HepG2 (cell line): Measurements from ENCODE around the gene SHC1. TPM values are rescaled to one million over a fixed set of nuclear protein-coding genes. Genes with fewer than 3 reads are reported as not detected.

Source experiments
- ASH2L ChIP-seq: fragments of 300-600, 200-600 bp; sonication (generic); IDR thresholded peaks from 2 replicates; pipeline ENCODE4 v1.7.0; 2017; ENCODE audit warnings: low read depth, mild to moderate bottlenecking, moderate library complexity, mixed read lengths, low read length; ENCODE audit not compliant: insufficient read length
- CEBPG ChIP-seq: IDR thresholded peaks from 2 replicates; pipeline ENCODE4 v1.6.1; 2016
- CHCHD3 ChIP-seq: sonication (generic); formaldehyde crosslinking; IDR thresholded peaks from 2 replicates; pipeline ENCODE4 v1.8.0; 2022; ENCODE audit warnings: mild to moderate bottlenecking, missing genetic modification reagents, moderate library complexity
- GTF2F1 ChIP-seq: fragments of 150-350 bp; IDR thresholded peaks from 2 replicates; pipeline ENCODE4 v1.6.1; 2014; ENCODE audit warnings: low read length
- HIVEP1 ChIP-seq: sonication (generic); formaldehyde crosslinking; IDR thresholded peaks from 2 replicates; pipeline ENCODE4 v1.4.0; 2020; ENCODE audit warnings: mild to moderate bottlenecking, missing genetic modification reagents
- IKZF1 ChIP-seq: fragments of 450-650 bp; IDR thresholded peaks from 2 replicates; pipeline ENCODE4 v1.7.1; 2016
- MAFG ChIP-seq: sonication (generic); formaldehyde crosslinking; IDR thresholded peaks from 2 replicates; pipeline ENCODE4 v1.5.1; 2020; ENCODE audit warnings: mild to moderate bottlenecking, missing genetic modification reagents
- MTF2 ChIP-seq: sonication (generic); formaldehyde crosslinking; IDR thresholded peaks from 2 replicates; pipeline ENCODE4 v1.5.0; 2020; ENCODE audit warnings: missing genetic modification reagents, borderline replicate concordance
- SYNCRIP ChIP-seq: fragments of 200-400 bp; formaldehyde crosslinking; IDR thresholded peaks from 2 replicates; pipeline ENCODE4 v1.6.1; 2018; ENCODE audit warnings: mild to moderate bottlenecking, low read depth, low read length; ENCODE audit not compliant: insufficient read depth
- ZFX ChIP-seq: sonication (generic); formaldehyde crosslinking; IDR thresholded peaks from 2 replicates; pipeline ENCODE4 v1.4.0; 2020; ENCODE audit warnings: mild to moderate bottlenecking, low read depth, missing genetic modification reagents, moderate library complexity
- ZKSCAN1 ChIP-seq: fragments of 150-350 bp; IDR thresholded peaks from 2 replicates; pipeline ENCODE4 v1.6.1; 2014; ENCODE audit warnings: low read length
- ZNF225 ChIP-seq: sonication (generic); formaldehyde crosslinking; IDR thresholded peaks from 2 replicates; pipeline ENCODE4 v1.4.0; 2020; ENCODE audit warnings: mild to moderate bottlenecking, missing genetic modification reagents
- ZNF550 ChIP-seq: sonication (generic); formaldehyde crosslinking; IDR thresholded peaks from 2 replicates; pipeline ENCODE4 v1.4.0; 2020; ENCODE audit warnings: mild to moderate bottlenecking, missing genetic modification reagents, borderline replicate concordance
- ZNF558 ChIP-seq: sonication (generic); formaldehyde crosslinking; IDR thresholded peaks from 2 replicates; pipeline ENCODE4 v1.9.0; 2022; ENCODE audit warnings: mild to moderate bottlenecking, missing genetic modification reagents, borderline replicate concordance
- ZNF572 ChIP-seq: sonication (generic); formaldehyde crosslinking; IDR thresholded peaks from 2 replicates; pipeline ENCODE4 v1.5.1; 2020; ENCODE audit warnings: mild to moderate bottlenecking, missing genetic modification reagents
- ZNF724P ChIP-seq: sonication (generic); formaldehyde crosslinking; IDR thresholded peaks from 2 replicates; pipeline ENCODE4 v1.8.0; 2022; ENCODE audit warnings: missing genetic modification reagents, borderline replicate concordance
- polyA plus RNA-seq, 8 experiments: library from polyadenylated mRNA; depleted of rRNA in 3 of 8; stranded (reverse) in 7 of 8; unstranded in 1 of 8; fragments of >200 nt; fragmentation: Illumina TruSeq in 4 of 8; extraction: Trizol in 4 of 8; gene quantifications; 2 replicates each; pipeline versions ENCODE4 v1.2.1 to v1.2.3, GENCODE V29; 2011 to 2016; ENCODE audit warnings: low read depth in 4 of 8, missing spikeins in 1 of 8, mixed read lengths in 1 of 8; ENCODE audit not compliant: insufficient read depth in 1 of 8
- total RNA-seq, 5 experiments: library from RNA; depleted of rRNA; stranded (reverse); fragments of >200 nt; fragmentation: Illumina TruSeq; extraction: Trizol; gene quantifications; 2 replicates each; pipeline ENCODE4 v1.2.3, GENCODE V29; 2016; ENCODE audit warnings: low read depth in 1 of 5
- TF ChIP-seq, protein P1 (sequence below): sonication (generic); formaldehyde crosslinking; IDR thresholded peaks from 2 replicates; pipeline ENCODE4 v1.4.0; 2020; ENCODE audit warnings: mild to moderate bottlenecking, missing genetic modification reagents
- TF ChIP-seq, protein P2 (sequence below): IDR thresholded peaks from 2 replicates; pipeline ENCODE4 v1.6.1; 2016; ENCODE audit warnings: missing compliant biosample characterization, missing genetic modification reagents, borderline replicate concordance
- TF ChIP-seq, protein P3 (sequence below): sonication (generic); formaldehyde crosslinking; IDR thresholded peaks from one replicate; pipeline ENCODE4 v1.5.1; 2020; ENCODE audit warnings: mild to moderate bottlenecking, missing genetic modification reagents; ENCODE audit errors: not compliant biosample characterization

The SHC1 gene
- total and polyA plus RNA-seq, 2 of the 13 experiments (the other 11 are each of a cell fraction or from before 2014, with no cell fraction given), result 52.0 to 137 TPM

DNA sequence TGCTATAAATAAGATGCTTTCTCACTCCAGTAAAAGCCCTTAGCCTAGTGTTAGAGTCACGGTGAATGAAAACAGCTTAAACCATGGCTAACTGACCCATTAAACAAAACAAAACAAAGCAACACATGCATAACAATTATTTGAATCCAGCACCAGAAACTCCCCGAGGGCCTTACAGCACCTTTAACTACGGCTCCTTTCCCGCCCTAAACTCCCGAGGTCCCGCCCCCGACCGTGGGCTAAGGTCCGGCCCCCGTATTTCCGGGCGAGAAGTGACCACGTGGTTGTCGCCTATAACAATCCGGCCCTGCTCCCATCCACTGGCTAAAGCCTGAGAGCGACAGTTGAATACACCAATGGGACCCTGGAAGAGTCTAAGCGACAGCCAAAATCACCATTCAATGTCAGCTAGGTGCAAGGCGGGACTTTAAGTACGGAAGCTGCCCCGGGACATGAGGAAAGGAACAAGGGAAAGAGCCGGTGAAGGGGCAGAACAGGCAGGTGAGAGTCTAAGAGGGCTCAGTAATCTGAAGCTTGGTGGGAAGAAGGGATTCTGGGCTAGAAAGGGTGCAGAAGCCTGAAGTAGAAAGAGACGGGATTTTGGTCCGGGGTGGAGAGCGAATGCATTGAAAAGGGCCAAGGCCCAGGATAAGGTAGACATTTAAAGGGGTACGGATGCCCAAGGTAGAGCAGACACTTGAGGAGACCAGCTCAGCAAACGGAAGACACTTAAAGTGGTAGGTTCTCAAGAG is 12.5 kb upstream of the SHC1 start, which contains the start of gene FLAD1 (continued):
- TF ChIP-seq, protein P1, sequence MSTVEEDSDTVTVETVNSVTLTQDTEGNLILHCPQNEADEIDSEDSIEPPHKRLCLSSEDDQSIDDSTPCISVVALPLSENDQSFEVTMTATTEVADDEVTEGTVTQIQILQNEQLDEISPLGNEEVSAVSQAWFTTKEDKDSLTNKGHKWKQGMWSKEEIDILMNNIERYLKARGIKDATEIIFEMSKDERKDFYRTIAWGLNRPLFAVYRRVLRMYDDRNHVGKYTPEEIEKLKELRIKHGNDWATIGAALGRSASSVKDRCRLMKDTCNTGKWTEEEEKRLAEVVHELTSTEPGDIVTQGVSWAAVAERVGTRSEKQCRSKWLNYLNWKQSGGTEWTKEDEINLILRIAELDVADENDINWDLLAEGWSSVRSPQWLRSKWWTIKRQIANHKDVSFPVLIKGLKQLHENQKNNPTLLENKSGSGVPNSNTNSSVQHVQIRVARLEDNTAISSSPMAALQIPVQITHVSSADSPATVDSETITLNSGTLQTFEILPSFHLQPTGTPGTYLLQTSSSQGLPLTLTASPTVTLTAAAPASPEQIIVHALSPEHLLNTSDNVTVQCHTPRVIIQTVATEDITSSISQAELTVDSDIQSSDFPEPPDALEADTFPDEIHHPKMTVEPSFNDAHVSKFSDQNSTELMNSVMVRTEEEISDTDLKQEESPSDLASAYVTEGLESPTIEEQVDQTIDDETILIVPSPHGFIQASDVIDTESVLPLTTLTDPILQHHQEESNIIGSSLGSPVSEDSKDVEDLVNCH, result no peak
- no peak for TF ChIP-seq ZNF225 (CRISPR knock-in tag)
- TF ChIP-seq ZNF550, result no peak
- no peak for TF ChIP-seq CEBPG (CRISPR knock-in tag)
- TF ChIP-seq ZNF724P (CRISPR knock-in tag), result no peak
- TF ChIP-seq ZNF572 (CRISPR knock-in tag), result no peak
- 0 out of 2 replicates have a peak, but pooled peaks have one; percentile 41 for TF ChIP-seq HIVEP1 (CRISPR knock-in tag)
- TF ChIP-seq ZNF558, result no peak
- TF ChIP-seq SYNCRIP, result no peak
- TF ChIP-seq, protein P2, sequence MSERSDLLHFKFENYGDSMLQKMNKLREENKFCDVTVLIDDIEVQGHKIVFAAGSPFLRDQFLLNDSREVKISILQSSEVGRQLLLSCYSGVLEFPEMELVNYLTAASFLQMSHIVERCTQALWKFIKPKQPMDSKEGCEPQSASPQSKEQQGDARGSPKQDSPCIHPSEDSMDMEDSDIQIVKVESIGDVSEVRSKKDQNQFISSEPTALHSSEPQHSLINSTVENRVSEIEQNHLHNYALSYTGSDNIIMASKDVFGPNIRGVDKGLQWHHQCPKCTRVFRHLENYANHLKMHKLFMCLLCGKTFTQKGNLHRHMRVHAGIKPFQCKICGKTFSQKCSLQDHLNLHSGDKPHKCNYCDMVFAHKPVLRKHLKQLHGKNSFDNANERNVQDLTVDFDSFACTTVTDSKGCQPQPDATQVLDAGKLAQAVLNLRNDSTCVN (CRISPR knock-in tag), result peak; percentile 54; the same call in 1 of the 2 replicates
- TF ChIP-seq GTF2F1, result no peak
- TF ChIP-seq ASH2L, result peak; percentile 84
- no peak for TF ChIP-seq CHCHD3 (CRISPR knock-in tag)
- TF ChIP-seq, protein P3, sequence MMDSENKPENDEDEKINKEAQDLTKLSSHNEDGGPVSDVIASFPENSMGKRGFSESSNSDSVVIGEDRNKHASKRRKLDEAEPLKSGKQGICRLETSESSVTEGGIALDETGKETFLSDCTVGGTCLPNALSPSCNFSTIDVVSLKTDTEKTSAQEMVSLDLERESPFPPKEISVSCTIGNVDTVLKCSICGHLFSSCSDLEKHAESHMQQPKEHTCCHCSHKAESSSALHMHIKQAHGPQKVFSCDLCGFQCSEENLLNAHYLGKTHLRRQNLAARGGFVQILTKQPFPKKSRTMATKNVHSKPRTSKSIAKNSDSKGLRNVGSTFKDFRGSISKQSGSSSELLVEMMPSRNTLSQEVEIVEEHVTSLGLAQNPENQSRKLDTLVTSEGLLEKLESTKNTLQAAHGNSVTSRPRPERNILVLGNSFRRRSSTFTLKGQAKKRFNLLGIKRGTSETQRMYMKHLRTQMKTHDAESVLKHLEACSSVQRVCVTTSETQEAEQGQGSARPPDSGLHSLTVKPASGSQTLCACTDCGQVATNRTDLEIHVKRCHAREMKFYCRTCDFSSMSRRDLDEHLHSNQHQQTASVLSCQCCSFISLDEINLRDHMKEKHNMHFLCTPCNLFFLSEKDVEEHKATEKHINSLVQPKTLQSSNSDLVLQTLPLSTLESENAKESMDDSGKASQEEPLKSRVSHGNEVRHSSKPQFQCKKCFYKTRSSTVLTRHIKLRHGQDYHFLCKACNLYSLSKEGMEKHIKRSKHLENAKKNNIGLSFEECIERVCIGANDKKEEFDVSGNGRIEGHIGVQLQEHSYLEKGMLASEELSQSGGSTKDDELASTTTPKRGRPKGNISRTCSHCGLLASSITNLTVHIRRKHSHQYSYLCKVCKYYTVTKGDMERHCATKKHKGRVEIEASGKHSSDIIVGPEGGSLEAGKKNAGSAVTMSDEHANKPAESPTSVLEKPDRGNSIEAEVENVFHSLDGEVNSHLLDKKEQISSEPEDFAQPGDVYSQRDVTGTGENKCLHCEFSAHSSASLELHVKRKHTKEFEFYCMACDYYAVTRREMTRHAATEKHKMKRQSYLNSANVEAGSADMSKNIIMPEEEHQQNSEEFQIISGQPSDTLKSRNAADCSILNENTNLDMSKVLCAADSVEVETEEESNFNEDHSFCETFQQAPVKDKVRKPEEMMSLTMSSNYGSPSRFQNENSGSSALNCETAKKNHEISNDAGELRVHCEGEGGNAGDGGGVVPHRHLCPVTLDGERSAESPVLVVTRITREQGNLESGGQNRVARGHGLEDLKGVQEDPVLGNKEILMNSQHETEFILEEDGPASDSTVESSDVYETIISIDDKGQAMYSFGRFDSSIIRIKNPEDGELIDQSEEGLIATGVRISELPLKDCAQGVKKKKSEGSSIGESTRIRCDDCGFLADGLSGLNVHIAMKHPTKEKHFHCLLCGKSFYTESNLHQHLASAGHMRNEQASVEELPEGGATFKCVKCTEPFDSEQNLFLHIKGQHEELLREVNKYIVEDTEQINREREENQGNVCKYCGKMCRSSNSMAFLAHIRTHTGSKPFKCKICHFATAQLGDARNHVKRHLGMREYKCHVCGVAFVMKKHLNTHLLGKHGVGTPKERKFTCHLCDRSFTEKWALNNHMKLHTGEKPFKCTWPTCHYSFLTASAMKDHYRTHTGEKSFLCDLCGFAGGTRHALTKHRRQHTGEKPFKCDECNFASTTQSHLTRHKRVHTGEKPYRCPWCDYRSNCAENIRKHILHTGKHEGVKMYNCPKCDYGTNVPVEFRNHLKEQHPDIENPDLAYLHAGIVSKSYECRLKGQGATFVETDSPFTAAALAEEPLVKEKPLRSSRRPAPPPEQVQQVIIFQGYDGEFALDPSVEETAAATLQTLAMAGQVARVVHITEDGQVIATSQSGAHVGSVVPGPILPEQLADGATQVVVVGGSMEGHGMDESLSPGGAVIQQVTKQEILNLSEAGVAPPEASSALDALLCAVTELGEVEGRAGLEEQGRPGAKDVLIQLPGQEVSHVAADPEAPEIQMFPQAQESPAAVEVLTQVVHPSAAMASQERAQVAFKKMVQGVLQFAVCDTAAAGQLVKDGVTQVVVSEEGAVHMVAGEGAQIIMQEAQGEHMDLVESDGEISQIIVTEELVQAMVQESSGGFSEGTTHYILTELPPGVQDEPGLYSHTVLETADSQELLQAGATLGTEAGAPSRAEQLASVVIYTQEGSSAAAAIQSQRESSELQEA, result no peak
- no peak for TF ChIP-seq MAFG (CRISPR knock-in tag)
- no peak for TF ChIP-seq ZKSCAN1
- TF ChIP-seq MTF2 (CRISPR knock-in tag), result no peak
- TF ChIP-seq IKZF1, result no peak
- peak; percentile 56; the same call in 1 of the 2 replicates for TF ChIP-seq ZFX (CRISPR knock-in tag)
